ENCODE data around the gene PALM2AKAP2. TPM values are rescaled to one million over a fixed set of nuclear protein-coding genes. Genes with fewer than 3 reads are reported as not detected.

The PALM2AKAP2 gene
- under 0.01 TPM in 1 of 2 replicates, not detected in the other for total RNA-seq

DNA sequence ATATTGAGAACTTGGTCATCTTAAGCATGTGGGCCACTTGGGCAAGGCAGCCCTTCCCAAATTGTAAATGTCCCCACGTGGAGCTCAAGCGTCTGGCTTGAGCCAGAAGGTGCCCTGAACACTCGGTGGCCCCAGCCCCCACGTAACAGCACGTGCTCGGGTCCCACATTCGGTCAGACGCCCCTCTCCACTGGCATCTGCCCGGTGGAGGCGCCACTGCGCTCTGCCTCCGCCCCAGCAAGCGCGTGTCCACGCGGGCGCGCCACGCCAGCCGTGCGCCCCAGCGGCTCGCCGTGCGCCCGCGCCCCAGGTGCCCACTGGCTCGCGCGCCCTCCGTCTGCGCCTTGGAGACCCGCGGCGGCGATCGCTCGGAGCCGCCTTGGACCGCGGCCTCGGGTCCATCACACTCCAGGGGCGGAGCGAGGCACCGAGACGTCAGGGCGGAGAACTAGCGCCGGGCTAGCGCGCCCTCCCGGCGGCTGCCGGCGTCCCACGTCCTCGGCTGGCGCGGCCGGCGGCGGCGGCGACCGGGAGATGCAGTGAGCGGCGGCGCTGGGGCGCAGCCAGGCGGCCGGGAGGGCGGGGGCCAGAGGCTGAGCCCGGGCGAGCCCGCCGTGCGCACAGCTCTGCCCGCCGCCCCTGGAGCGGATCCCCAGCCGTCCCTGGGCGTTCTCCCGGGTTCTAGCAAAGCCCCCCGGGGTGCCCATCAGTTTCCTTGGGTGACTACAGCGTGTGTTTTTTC is at the start of gene PALM2AKAP2:
PALM2AKAP2 (plus strand) TSS at position 488 of the 742 bp plus-strand sequence. CDS start 291 bp downstream, outside the sequence.

Measured in epithelial cell of umbilical artery (primary cell).